Loucy (cell line): ENCODE results near the gene CACNG5.

Experiments
- H2AFZ ChIP-seq: fragments of 200-600 bp; sonication (generic); 2 replicates; pipeline ENCODE4 v1.6.0; 2016; ENCODE audit warnings: antibody characterized with exemption, mild to moderate bottlenecking, low read length, moderate library complexity
- H3F3A ChIP-seq: fragments of 200-600 bp; 2 replicates; pipeline ENCODE4 v1.6.0; 2016; ENCODE audit warnings: antibody characterized with exemption, low read depth, mild to moderate bottlenecking
- H3K27me3 ChIP-seq: fragments of 200-600 bp; sonication (generic); 2 replicates; pipeline ENCODE4 v1.6.1; 2014; ENCODE audit warnings: low read length, mild to moderate bottlenecking; ENCODE audit not compliant: insufficient read depth, poor library complexity, severe bottlenecking
- H3K36me3 ChIP-seq: fragments of 200-600 bp; sonication (generic); 2 replicates; pipeline ENCODE4 v1.6.1; 2016; ENCODE audit warnings: low read length; ENCODE audit not compliant: insufficient read depth
- H3K4me1 ChIP-seq: fragments of 200-600 bp; sonication (generic); 2 replicates; pipeline ENCODE4 v1.5.1; 2014; ENCODE audit warnings: low read length, mild to moderate bottlenecking; ENCODE audit not compliant: insufficient read depth, poor library complexity, severe bottlenecking
- H3K4me2 ChIP-seq: fragments of 200-600 bp; sonication (generic); 2 replicates; pipeline ENCODE4 v1.6.0; 2014; ENCODE audit warnings: antibody characterized with exemption, low read length, low read depth, mild to moderate bottlenecking; ENCODE audit not compliant: poor library complexity, severe bottlenecking
- H3K4me3 ChIP-seq: fragments of 200-600 bp; sonication (generic); 2 replicates; pipeline ENCODE4 v1.5.1; 2014; ENCODE audit warnings: low read length, mild to moderate bottlenecking, mixed read lengths; ENCODE audit not compliant: poor library complexity, severe bottlenecking
- H3K79me2 ChIP-seq: fragments of 200-600 bp; sonication (generic); 2 replicates; pipeline ENCODE4 v1.6.1; 2014; ENCODE audit warnings: low read length; ENCODE audit not compliant: insufficient read depth
- H3K9ac ChIP-seq: fragments of 200-600 bp; sonication (generic); 2 replicates; pipeline ENCODE4 v1.6.0; 2014; ENCODE audit warnings: mild to moderate bottlenecking, low read depth, low read length, moderate library complexity; ENCODE audit not compliant: poor library complexity, severe bottlenecking
- H3K9me2 ChIP-seq: fragments of 200-600 bp; sonication (generic); replicated peaks from 2 replicates; pipeline ENCODE4 v1.6.1; 2016; ENCODE audit warnings: low read depth, low read length, mixed read lengths
- H3K9me3 ChIP-seq: fragments of 200-600 bp; sonication (generic); 2 replicates; pipeline ENCODE4 v1.6.1; 2014; ENCODE audit warnings: mild to moderate bottlenecking, antibody characterized with exemption, low read length, low read depth; ENCODE audit not compliant: insufficient read depth
- H4K20me1 ChIP-seq: fragments of 200-600 bp; sonication (generic); 2 replicates; pipeline ENCODE4 v1.6.0; 2014; ENCODE audit warnings: antibody characterized with exemption, low read length, mild to moderate bottlenecking; ENCODE audit not compliant: insufficient read depth, poor library complexity, severe bottlenecking
- CTCF ChIP-seq: fragments of 200-600 bp; sonication (generic); conservative IDR thresholded peaks from 2 replicates; pipeline ENCODE4 v1.5.1; 2014; ENCODE audit warnings: mild to moderate bottlenecking, antibody characterized with exemption, low read length
- EZH2phosphoT487 ChIP-seq: fragments of 200-600 bp; IDR thresholded peaks from 2 replicates; pipeline ENCODE4 v1.6.1; 2018; ENCODE audit warnings: antibody characterized with exemption, mild to moderate bottlenecking, moderate library complexity, borderline replicate concordance

Gene CACNG5

DNA sequence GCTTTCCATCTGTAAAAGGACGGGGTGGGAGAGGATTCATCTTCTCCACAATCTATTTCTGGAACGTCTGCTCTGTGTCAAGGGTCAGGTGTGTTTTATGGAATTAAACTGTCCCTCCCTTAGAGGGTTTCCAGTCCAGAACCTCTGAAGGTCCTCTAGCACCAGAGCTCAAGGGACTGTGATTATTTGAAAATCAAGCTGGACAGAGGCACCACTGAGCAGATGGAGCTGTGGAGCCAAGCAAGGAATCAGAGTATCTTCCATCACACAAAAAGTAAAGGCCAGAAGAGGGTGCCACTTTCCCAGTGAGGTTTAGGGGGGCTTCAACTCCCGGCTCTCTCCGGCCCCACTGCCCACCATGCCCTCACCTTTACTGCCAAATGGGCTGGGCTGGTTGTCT, 6.8 kb downstream of the CACNG5 start:
- H3K79me2 ChIP-seq, result no peaks in the 10 kb centered on the region
- no peaks in the 10 kb centered on the region for H3K4me1 ChIP-seq
- no peaks in the 10 kb centered on the region for H3K27me3 ChIP-seq
- H3K9me2 ChIP-seq, result no peaks in the 10 kb centered on the region
- no peaks in the 10 kb centered on the region for H3K36me3 ChIP-seq
- H3K4me2 ChIP-seq, result no peak overlapping the region
- H3F3A ChIP-seq, result no peaks in the 10 kb centered on the region
- H3K9me3 ChIP-seq, result no peaks in the 10 kb centered on the region
- TF ChIP-seq EZH2phosphoT487, result no peak
- no peak for TF ChIP-seq CTCF
- H3K4me3 ChIP-seq, result no peak overlapping the region
- no peak overlapping the region for H3K9ac ChIP-seq
- H2AFZ ChIP-seq, result no peak overlapping the region
- H4K20me1 ChIP-seq, result no peaks in the 10 kb centered on the region

GRCh38 chr17:66842505-66842904, 7.6 kb downstream of the CACNG5 start:
- no peak overlapping the region for H3K9ac ChIP-seq
- no peaks in the 10 kb centered on the region for H4K20me1 ChIP-seq
- TF ChIP-seq CTCF (no peak), EZH2phosphoT487 (no peak)
- H3K4me2 ChIP-seq, result no peak overlapping the region
- H3F3A ChIP-seq, result no peaks in the 10 kb centered on the region
- H3K79me2 ChIP-seq, result no peaks in the 10 kb centered on the region
- no peaks in the 10 kb centered on the region for H3K27me3 ChIP-seq
- no peaks in the 10 kb centered on the region for H3K9me3 ChIP-seq
- H3K4me1 ChIP-seq, result no peaks in the 10 kb centered on the region
- H3K36me3 ChIP-seq, result no peaks in the 10 kb centered on the region
- no peak overlapping the region for H3K4me3 ChIP-seq
- H3K9me2 ChIP-seq, result no peaks in the 10 kb centered on the region
- H2AFZ ChIP-seq, result no peak overlapping the region

DNA sequence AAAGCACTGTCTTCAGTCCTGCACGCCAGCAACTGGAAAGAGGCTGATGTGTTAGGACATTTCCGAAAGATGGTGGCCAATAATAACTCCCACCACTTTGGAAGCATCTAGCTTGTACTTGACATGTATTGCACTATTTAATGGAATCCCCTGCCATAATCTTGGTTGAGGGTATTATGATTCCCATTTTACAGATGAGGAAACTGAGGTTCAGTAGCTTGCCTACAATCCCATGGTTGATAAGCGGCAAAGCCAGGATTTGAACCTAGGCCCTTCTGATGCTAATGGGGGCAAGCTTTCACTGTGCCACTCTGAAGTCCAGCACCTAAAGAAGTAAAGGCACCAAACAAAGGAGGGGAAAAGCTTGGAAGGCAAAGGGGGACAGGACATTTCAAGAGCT, 8.0 kb downstream of the CACNG5 start:
- TF ChIP-seq CTCF, result no peak
- TF ChIP-seq EZH2phosphoT487, result no peak
- Histone ChIP-seq H3K79me2 (no peaks in the 10 kb centered on the region), H3K4me1 (no peaks in the 10 kb centered on the region), H2AFZ (no peak overlapping the region), H4K20me1 (no peaks in the 10 kb centered on the region), H3K27me3 (no peaks in the 10 kb centered on the region), H3K9me2 (no peaks in the 10 kb centered on the region), H3K4me2 (no peak overlapping the region), H3F3A (no peaks in the 10 kb centered on the region), H3K9ac (no peak overlapping the region), H3K36me3 (no peaks in the 10 kb centered on the region), H3K9me3 (no peaks in the 10 kb centered on the region; the same call in 1 of the 2 replicates), H3K4me3 (no peak overlapping the region)
